Daoy (cell line): ENCODE results near the gene DOCK9. TPM values are rescaled to one million over a fixed set of nuclear protein-coding genes. Genes with fewer than 3 reads are reported as not detected.

Source experiments
- DNase-seq: peaks from one replicate; pipeline ENCODE4 v3.0.0-alpha.2; 2015; ENCODE audit warnings: low read depth
- total RNA-seq: library from RNA; depleted of rRNA; stranded (reverse); fragments of >200 nt; shearing (Covaris generic); gene quantifications from 2 replicates; pipeline ENCODE4 v1.2.3, GENCODE V29; 2014

DOCK9 gene
- total RNA-seq, 1 experiment from 2014 or later, result 25.0 TPM

GRCh38 chr13:98886587-98887230 is 91.2 kb downstream of the DOCK9 start:
- DNase-seq, result no peak

- no peak for DNase-seq
Observed at GRCh38 chr13:98885600-98885999, 92.3 kb downstream of the DOCK9 start.

GRCh38 chr13:98883998-98884397 is 93.9 kb downstream of the DOCK9 start:
- no peak for DNase-seq

GRCh38 chr13:98881390-98881789 is 96.5 kb downstream of the DOCK9 start:
- DNase-seq, result no peak

GRCh38 chr13:98880677-98881076 is 97.2 kb downstream of the DOCK9 start:
- DNase-seq, result no peak

GRCh38 chr13:98879957-98880356 is 97.9 kb downstream of the DOCK9 start:
- DNase-seq, result no peak

- DNase-seq, result no peak
Observed at GRCh38 chr13:98879127-98879520, 98.7 kb downstream of the DOCK9 start.

GRCh38 chr13:98878486-98879126 is 99.3 kb downstream of the DOCK9 start:
- no peak for DNase-seq

- DNase-seq, result no peak
Observed at GRCh38 chr13:98877936-98878335, 99.9 kb downstream of the DOCK9 start.

GRCh38 chr13:98877466-98877865 is 100.4 kb downstream of the DOCK9 start:
- no peak for DNase-seq

- no peak for DNase-seq
Observed at GRCh38 chr13:98875146-98875729, 102.6 kb downstream of the DOCK9 start.

GRCh38 chr13:98874029-98874397 is 103.9 kb downstream of the DOCK9 start:
- DNase-seq, result no peak

GRCh38 chr13:98873377-98874028 is 104.4 kb downstream of the DOCK9 start:
- no peak for DNase-seq

- DNase-seq, result no peak
Observed at GRCh38 chr13:98871727-98872126, 106.1 kb downstream of the DOCK9 start.

GRCh38 chr13:98869408-98870090 is 108.3 kb downstream of the DOCK9 start:
- peak; percentile 12 for DNase-seq

GRCh38 chr13:98868932-98869331 is 108.9 kb downstream of the DOCK9 start:
- DNase-seq, result no peak

- no peak for DNase-seq
Observed at GRCh38 chr13:98866882-98867281, 111.0 kb downstream of the DOCK9 start.

- DNase-seq, result no peak
Observed at GRCh38 chr13:98860491-98860890, 117.4 kb downstream of the DOCK9 start.

- DNase-seq, result no peak
Observed at GRCh38 chr13:98858191-98858590, 119.7 kb downstream of the DOCK9 start.

- DNase-seq, result no peak
Observed at GRCh38 chr13:98856983-98857382, 120.9 kb downstream of the DOCK9 start.

- DNase-seq, result no peak
Observed at GRCh38 chr13:98854448-98854847, 123.4 kb downstream of the DOCK9 start.

GRCh38 chr13:98853771-98854221 is 124.1 kb downstream of the DOCK9 start:
- no peak for DNase-seq
